ENCODE results near the gene MLIP. TPM values are rescaled to one million over a fixed set of nuclear protein-coding genes. Genes with fewer than 3 reads are reported as not detected.

The MLIP gene
- total RNA-seq, 2 experiments from 2014 or later = not detected

DNA sequence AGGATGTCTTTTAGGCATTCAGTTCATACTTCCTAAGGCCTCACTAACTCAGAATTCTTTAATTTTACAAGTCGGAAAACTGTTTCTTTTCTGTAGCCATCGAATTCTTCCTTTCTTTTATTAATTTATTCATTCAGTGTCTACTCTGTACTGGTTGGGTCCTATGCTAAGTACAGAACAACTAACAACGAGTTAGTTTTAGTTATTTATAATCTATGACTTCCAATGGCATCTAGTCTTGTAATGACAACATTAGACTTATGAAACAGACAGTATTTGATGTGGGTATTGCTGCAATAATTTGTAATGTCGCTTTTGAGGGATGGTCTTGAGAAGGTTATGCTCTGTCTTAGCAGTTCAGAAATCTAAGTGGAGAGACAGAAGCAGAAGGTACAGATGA lies 141.7 kb downstream of the MLIP start:
- no peak for DNase-seq
- Mint-ChIP-seq H3K36me3 (no peaks in the 10 kb centered on the region), H3K4me1 (no peaks in the 10 kb centered on the region), H3K27ac (no peak overlapping the region), H3K9me3 (peaks cover 4% of the 10 kb centered on the region), H3K4me3 (no peak overlapping the region), H3K27me3 (no peaks in the 10 kb centered on the region)

DNA sequence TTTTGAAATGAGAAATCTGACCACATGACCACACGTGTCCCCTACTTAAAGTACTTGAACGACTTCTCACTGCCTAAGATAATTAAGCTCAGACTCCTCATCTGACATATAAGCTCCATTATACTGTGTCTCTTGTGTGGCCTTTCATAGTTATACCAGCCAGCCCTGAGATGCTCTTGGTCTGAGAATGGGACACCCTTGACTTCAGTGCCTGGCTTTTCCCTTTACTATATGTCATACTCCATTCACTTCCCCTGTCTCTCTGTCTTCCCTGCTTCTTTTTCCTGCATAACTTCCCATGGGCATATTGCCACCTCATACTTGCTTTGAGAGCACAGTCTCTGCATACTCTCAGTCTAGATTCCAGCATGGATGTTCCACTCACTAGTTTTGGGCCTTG lies 143.6 kb downstream of the MLIP start:
- no peak for DNase-seq
- no peaks in the 10 kb centered on the region for H3K27me3 Mint-ChIP-seq
- H3K9me3 Mint-ChIP-seq = peaks cover 4% of the 10 kb centered on the region
- H3K36me3 Mint-ChIP-seq = no peaks in the 10 kb centered on the region
- H3K4me3 Mint-ChIP-seq = no peak overlapping the region
- H3K4me1 Mint-ChIP-seq = no peaks in the 10 kb centered on the region
- no peak overlapping the region for H3K27ac Mint-ChIP-seq

DNA sequence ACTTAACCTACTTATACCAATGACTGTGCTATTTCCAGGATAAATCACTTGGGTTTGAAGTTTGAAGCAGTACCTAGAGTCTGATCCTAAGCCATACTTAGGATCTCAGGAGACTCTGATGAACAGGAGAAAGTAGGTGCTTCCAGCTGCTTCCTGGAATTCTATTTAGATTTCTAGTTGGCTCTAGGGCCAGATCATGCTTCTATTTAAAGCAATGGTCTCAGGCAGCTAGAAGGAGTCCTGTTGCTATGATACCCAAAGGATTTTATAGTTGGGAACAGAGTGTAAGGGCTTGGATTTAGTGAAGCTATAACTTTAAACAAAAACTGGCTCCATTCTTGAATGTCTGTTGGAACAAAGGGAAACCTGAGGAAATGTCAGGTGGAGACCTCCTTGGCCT lies 144.6 kb downstream of the MLIP start:
- Mint-ChIP-seq H3K27ac (no peak overlapping the region), H3K4me1 (no peaks in the 10 kb centered on the region), H3K9me3 (peaks cover 2% of the 10 kb centered on the region), H3K36me3 (no peaks in the 10 kb centered on the region), H3K4me3 (no peak overlapping the region), H3K27me3 (no peaks in the 10 kb centered on the region)
- no peak for DNase-seq

DNA sequence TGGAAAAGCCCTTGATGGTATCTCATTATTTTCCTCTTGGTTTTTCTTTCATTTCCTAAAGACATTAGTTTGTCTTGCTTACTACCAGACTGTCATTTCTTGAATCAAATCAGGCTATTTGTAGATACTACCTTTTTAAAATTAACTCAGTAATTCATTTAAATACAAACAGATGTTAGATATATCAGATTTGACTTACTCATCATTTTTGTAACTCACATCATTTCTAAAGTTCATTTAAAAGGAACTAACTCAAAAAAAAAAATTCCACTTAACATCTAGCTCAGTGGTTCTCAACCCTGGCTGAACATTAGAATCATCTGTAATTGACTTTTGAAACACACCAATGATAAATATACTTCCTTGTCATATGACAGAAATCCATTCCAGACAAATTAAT lies 148.8 kb downstream of the MLIP start:
- no peaks in the 10 kb centered on the region for H3K27me3 Mint-ChIP-seq
- H3K4me1 Mint-ChIP-seq = no peaks in the 10 kb centered on the region
- H3K9me3 Mint-ChIP-seq = no peaks in the 10 kb centered on the region
- no peaks in the 10 kb centered on the region for H3K36me3 Mint-ChIP-seq
- no peak overlapping the region for H3K4me3 Mint-ChIP-seq
- DNase-seq = no peak
- no peak overlapping the region for H3K27ac Mint-ChIP-seq

DNA sequence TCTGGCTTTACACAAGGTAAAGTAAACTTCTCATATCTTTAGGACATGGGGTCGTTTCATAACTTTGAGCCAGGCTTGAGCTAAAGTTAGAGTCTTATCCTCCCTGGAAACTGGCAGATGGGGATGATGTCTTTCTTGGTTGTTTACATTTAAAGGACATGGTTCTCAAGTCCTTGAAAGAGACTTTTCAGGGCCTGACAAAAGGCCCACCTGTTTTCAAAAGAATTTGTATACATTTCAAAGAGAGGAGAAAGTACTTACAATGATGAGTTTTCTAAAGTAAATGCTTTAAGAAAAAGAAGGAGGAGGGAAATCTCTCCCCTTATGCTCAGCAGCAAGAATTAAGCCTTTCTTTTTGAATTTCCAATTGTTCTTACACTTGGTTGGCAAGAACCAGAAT lies 151.3 kb downstream of the MLIP start:
- H3K4me3 Mint-ChIP-seq = no peak overlapping the region
- no peak for DNase-seq
- H3K27ac Mint-ChIP-seq = no peak overlapping the region
- H3K4me1 Mint-ChIP-seq = no peaks in the 10 kb centered on the region
- no peaks in the 10 kb centered on the region for H3K36me3 Mint-ChIP-seq
- H3K27me3 Mint-ChIP-seq = no peaks in the 10 kb centered on the region
- H3K9me3 Mint-ChIP-seq = no peaks in the 10 kb centered on the region

DNA sequence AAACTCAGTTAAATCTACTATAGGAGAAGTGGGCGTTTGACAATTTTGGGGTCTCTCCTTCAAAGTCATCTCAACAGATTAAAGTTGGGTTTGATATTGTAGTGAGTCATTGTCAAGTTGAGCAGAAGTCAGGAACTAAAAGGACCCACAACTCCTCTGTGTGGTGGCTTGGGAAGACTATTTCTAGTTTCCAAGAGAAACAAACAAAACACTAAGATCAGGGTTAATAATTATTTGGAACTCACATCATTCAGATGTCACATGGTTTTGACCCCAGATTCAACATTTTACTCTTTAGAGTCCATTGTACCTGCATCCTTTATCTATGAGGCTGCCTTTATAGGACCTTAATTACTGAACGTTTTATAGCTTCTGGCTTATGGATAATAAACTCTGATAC lies 151.7 kb downstream of the MLIP start:
- H3K4me3 Mint-ChIP-seq = no peak overlapping the region
- DNase-seq = no peak
- no peaks in the 10 kb centered on the region for H3K27me3 Mint-ChIP-seq
- H3K9me3 Mint-ChIP-seq = no peaks in the 10 kb centered on the region
- H3K36me3 Mint-ChIP-seq = no peaks in the 10 kb centered on the region
- H3K4me1 Mint-ChIP-seq = no peaks in the 10 kb centered on the region
- no peak overlapping the region for H3K27ac Mint-ChIP-seq

DNA sequence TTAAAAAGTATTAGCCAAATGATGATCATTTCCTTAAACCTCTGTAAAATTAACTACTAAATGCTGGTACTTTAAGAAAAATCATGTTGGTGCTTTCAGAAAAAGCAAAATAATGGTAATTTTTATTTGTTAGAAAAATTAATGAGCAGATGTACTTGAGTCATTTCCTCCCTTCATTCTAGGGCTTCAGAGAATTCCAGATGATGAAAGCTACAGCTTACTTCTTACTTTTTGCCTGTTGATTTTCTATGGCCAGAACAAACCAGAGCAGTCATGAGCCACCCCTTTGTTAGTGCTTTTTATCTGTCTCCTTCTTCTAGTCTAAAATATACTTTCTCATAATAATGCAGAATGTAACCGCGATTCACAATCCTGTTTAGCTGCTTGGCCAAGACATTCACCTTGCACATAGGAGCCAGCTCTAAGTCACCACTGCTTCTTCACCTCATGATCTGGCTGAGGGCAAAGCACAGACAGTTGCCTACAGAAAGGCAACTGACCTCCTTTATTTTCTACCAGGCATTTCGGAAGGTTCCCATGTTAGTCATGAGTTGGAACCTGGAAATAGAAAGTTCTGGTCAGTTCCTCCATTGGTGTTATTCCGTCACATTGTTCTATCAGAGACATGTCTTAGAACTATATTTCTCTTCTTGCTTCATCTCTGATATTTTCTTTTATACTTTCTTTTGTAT lies 153.5 kb downstream of the MLIP start:
- Mint-ChIP-seq H3K4me1 (no peaks in the 10 kb centered on the region), H3K4me3 (no peak overlapping the region), H3K36me3 (no peaks in the 10 kb centered on the region), H3K27me3 (peaks cover 5% of the 10 kb centered on the region), H3K27ac (no peak overlapping the region), H3K9me3 (no peaks in the 10 kb centered on the region)
- DNase-seq = no peak

DNA sequence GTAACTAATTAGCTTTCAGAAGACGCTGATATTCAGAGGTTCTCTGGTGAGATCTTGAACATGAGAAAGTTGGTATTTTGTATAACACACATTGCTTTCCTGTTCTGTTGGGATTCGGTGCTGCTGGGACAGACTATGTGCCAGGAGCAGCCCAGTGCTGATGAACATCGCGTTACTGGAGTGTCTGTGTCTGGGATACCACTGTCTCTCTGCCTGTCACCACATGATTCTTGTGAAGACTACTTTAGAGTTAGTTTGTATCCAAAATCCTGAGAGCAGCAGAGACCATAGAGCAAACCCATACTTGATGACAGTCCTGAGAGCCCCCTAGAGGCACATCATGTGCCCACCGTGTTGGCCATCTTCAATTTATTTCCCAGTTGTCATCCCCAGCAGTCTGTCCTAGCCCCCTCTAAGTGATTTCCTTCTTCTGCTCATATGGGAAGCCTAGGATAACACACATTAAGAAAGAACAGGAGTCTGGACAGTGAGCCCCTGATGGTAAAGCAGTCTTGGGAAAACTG lies 155.2 kb downstream of the MLIP start:
- DNase-seq = no peak

DNA sequence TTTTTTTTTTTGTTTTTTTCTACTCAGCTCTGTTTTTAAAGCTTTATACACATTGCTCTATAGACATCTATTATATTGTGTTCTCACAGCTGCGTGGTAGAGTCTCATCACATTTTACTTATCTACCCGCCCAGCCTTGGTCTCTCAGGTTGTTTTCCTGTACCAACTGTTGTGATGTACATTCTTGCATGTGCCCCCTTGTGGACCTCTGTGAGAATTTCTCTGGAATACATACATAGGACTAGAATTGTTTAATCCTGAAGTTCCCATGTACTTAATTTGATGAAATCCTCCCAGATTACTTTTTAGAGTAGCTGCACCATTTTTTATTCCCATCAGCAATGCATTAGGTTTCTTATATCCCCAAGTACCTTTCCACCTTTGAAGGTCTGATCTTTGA lies 156.6 kb downstream of the MLIP start:
- no peak for DNase-seq
- Mint-ChIP-seq H3K36me3 (no peaks in the 10 kb centered on the region), H3K27ac (no peak overlapping the region), H3K9me3 (no peaks in the 10 kb centered on the region), H3K4me3 (no peak overlapping the region), H3K4me1 (no peaks in the 10 kb centered on the region), H3K27me3 (peaks cover 5% of the 10 kb centered on the region)

More for the DNA sequence above, 155.2 kb downstream of the MLIP start:
- H3K4me1 Mint-ChIP-seq = no peaks in the 10 kb centered on the region
- H3K27me3 Mint-ChIP-seq = peaks cover 5% of the 10 kb centered on the region
- H3K36me3 Mint-ChIP-seq = no peaks in the 10 kb centered on the region
- no peak overlapping the region for H3K4me3 Mint-ChIP-seq
- no peak overlapping the region for H3K27ac Mint-ChIP-seq
- H3K9me3 Mint-ChIP-seq = no peaks in the 10 kb centered on the region

DNA sequence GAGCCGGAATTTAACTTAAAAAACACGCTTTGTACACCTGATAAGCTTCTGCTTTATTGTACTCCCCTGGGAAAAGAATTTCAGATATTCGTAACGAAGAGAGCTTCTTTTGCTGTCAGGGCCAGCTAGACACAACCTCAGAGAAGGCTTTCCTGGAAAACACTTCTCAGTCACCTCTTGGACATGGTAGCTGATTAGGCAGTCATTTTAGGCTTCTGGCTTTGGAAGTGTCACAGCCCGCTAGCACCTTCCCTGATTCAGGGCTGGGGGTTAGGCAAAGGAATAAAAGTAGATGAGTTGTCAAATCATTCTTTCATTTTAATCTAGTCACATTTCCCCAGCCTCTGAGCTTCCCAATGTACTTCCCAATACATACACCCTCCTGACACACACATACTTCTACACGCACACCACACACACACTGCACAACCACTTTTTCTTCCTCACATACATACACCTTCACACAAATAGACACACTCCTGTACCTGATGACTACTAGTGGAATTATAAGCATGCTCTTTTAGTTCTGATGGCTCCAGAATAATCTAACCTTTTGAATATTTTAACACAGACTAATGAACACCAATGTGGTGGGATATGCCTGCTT lies 162.1 kb downstream of the MLIP start:
- Mint-ChIP-seq H3K4me1 (no peaks in the 10 kb centered on the region), H3K4me3 (no peak overlapping the region), H3K27ac (no peak overlapping the region), H3K9me3 (no peaks in the 10 kb centered on the region), H3K27me3 (peaks cover 5% of the 10 kb centered on the region), H3K36me3 (no peaks in the 10 kb centered on the region)
- no peak for DNase-seq

DNA sequence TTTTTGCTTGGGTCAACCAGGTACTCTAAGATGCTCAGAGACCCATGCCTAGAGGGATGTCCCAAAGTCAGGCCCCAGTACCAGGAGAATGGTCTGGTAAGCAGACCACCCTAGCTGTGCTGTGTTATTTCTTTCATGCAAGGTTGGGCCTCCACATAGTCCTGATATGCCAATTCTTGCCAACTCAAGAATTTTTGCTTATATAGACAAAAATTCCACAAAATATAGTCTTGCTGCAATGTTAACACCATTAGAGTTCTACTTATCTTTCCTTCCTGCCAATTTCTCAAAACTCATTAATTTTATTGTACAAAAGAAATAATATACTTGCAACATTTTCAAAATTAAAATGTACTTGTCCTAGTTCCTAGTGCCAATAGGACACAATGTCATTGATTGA lies 163.1 kb downstream of the MLIP start:
- Mint-ChIP-seq H3K4me1 (no peaks in the 10 kb centered on the region), H3K27me3 (no peaks in the 10 kb centered on the region), H3K27ac (no peak overlapping the region), H3K4me3 (no peak overlapping the region), H3K36me3 (no peaks in the 10 kb centered on the region), H3K9me3 (peaks cover 1% of the 10 kb centered on the region)
- DNase-seq = no peak

DNA sequence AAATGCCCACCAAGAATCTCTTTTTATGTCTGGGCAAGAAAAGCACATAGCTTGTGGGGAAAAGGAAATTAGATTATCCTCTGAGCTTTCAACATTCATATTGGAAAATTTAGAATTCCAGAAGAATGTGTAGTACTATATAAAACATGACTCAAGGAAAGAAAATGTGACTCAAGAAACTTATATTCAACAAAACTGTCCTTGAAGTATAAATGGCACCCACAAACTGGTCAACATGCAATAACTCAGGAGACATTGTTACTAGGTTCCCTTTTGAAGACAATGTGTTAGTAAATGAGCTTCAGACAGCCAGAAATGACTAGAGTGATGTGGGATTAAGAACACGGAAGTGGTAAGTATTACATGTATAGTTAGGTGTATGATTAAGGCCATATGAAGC lies 170.9 kb downstream of the MLIP start:
- Mint-ChIP-seq H3K4me1 (no peaks in the 10 kb centered on the region), H3K36me3 (no peaks in the 10 kb centered on the region), H3K9me3 (peaks cover 1% of the 10 kb centered on the region), H3K27me3 (no peaks in the 10 kb centered on the region), H3K4me3 (no peak overlapping the region), H3K27ac (no peak overlapping the region)
- DNase-seq = no peak

DNA sequence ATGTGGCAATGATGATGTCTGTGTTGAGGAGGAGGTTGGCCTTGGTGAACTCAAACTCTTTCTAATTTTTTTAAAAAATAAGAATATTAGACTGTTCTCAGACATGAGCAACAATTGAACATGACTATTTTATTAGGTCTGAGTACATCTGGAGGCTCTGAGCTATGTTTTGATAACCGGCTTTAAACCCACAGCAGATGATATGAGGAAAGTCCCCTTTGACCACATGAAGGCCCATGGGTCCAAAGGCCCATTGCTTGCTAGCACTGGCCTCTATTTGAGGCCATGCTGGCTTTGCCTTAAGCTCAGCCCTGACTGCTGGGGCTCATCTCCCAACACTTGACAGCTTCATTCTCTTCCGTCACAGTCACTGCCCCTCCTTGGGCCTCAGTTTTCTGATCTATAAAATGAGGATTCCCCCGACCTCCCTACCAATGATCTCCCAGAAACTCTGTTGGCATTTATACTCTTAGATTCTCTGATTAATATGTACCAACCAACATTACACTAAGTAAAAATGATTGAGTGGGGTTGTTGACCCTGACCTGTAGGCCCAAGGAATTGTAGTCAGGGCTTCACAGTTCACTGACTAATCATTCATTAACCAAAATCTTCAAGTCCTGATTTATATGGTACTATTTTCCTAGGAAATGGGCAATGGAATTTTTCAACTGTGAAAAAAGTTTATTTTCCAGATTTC lies 173.1 kb downstream of the MLIP start:
- DNase-seq = no peak
- Mint-ChIP-seq H3K4me3 (no peak overlapping the region), H3K27me3 (no peaks in the 10 kb centered on the region), H3K36me3 (no peaks in the 10 kb centered on the region), H3K4me1 (no peaks in the 10 kb centered on the region), H3K27ac (no peak overlapping the region), H3K9me3 (peaks cover 2% of the 10 kb centered on the region)

DNA sequence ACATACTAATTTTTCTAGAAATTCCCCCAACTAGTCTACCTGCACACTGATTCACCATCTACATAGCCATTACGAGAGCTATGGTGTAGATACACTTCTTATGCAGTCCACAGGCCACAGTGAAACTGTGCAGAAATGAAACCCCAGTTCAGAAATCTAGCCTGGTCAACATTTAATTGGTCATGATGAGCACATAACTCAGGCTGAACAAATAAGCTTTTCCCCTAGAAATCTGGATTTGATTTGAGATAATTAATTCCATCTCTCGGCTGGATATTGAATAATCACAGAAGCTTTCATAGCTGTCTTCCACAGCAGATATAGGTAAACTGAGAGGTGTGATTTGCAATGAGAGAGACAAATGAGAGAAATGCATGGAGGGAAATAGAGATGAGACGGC lies 174.4 kb downstream of the MLIP start:
- Mint-ChIP-seq H3K4me1 (no peaks in the 10 kb centered on the region), H3K27me3 (no peaks in the 10 kb centered on the region), H3K9me3 (peaks cover 2% of the 10 kb centered on the region), H3K36me3 (no peaks in the 10 kb centered on the region), H3K4me3 (no peak overlapping the region), H3K27ac (no peak overlapping the region)
- DNase-seq = no peak

DNA sequence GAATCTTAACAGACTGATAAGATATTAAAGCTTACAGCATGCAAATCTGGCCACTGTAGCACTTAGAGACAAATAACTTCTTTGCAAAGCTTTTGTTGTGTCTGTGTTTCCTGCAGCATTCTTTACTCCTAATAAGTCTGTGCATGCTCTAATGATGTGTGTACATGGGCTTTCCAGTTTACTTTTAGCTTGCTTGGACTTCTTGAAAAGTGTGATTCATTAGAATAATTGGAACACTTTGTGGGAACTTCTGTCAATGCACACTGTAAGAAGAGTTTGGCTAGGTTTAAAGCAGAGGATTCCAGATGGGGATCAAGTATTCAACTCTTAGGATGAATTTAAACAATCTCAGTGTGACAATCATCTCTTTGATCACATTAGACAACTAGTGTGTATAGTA lies 174.9 kb downstream of the MLIP start:
- H3K9me3 Mint-ChIP-seq = peaks cover 2% of the 10 kb centered on the region
- peaks cover 2% of the 10 kb centered on the region for H3K4me1 Mint-ChIP-seq
- no peaks in the 10 kb centered on the region for H3K36me3 Mint-ChIP-seq
- H3K27me3 Mint-ChIP-seq = no peaks in the 10 kb centered on the region
- no peak overlapping the region for H3K4me3 Mint-ChIP-seq
- H3K27ac Mint-ChIP-seq = no peak overlapping the region
- no peak for DNase-seq

DNA sequence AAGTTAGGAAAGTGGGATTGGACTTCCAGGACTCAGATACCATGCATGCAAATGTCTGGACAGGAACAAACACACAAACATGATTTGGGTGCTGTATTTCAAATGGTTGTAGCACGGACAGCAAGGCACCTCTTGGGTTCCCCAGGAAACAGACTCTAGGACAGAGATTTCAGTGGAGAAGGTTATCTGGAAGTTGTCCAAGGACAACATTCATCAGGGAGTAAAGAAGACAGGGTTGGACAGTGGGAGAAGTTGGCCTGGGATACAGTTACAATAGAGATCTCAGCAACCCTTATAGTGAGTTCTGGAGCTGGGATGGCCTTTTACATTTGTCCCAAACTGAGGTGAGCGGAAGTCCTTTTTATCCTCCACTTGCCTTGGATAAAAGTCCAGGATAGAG lies 177.2 kb downstream of the MLIP start:
- Mint-ChIP-seq H3K4me3 (no peak overlapping the region), H3K9me3 (peaks cover 3% of the 10 kb centered on the region), H3K4me1 (peaks cover 9% of the 10 kb centered on the region), H3K36me3 (no peaks in the 10 kb centered on the region), H3K27ac (no peak overlapping the region), H3K27me3 (no peaks in the 10 kb centered on the region)
- DNase-seq = no peak

Measured in activated naive CD8-positive, alpha-beta T cell treated with anti-CD3 and anti-CD28 coated beads for 36 hours (primary cell).